ENCODE results near the gene NFKB2.

- TF ChIP-seq EZH2phosphoT487 (IDR thresholded peaks at IDR 0.05; ENCODE audit: insufficient read depth, low read depth) (no peak), EZH2 (IDR thresholded peaks at IDR 0.05; ENCODE audit: insufficient read depth, poor library complexity, severe bottlenecking) (no peak)
Observed at GRCh38 chr10:102376901-102377300, 18.6 kb upstream of the NFKB2 start.
